KMS-11 (cell line): ENCODE measurements around the gene SLC24A3.

Source experiments
- H2AFZ ChIP-seq: fragments of 200-600 bp; sonication (generic); 2 replicates; pipeline ENCODE4 v1.6.1; 2016; ENCODE audit warnings: antibody characterized with exemption, mixed run types, low read depth
- H3K27ac ChIP-seq: fragments of 200-600 bp; sonication (generic); 2 replicates; pipeline ENCODE4 v1.6.1; 2016; ENCODE audit warnings: mild to moderate bottlenecking, mixed run types
- H3K27me3 ChIP-seq: fragments of 200-600 bp; sonication (generic); 2 replicates; pipeline ENCODE4 v1.6.1; 2017; ENCODE audit warnings: mild to moderate bottlenecking, low read depth, mixed run types, moderate library complexity; ENCODE audit not compliant: insufficient read depth
- H3K36me3 ChIP-seq: fragments of 200-600 bp; sonication (generic); 2 replicates; pipeline ENCODE4 v1.6.1; 2017; ENCODE audit warnings: mild to moderate bottlenecking, mixed run types; ENCODE audit not compliant: insufficient read depth
- H3K4me1 ChIP-seq: fragments of 200-600 bp; sonication (generic); 2 replicates; pipeline ENCODE4 v1.6.1; 2016; ENCODE audit warnings: mild to moderate bottlenecking, low read depth, mixed run types; ENCODE audit not compliant: poor library complexity, severe bottlenecking
- H3K4me2 ChIP-seq: fragments of 200-600 bp; sonication (generic); 2 replicates; pipeline ENCODE4 v1.7.0; 2016; ENCODE audit warnings: mild to moderate bottlenecking, mixed run types
- H3K4me3 ChIP-seq: fragments of 200-600 bp; sonication (generic); IDR thresholded peaks from 2 replicates; pipeline ENCODE4 v1.6.1; 2017; ENCODE audit warnings: low read depth, low read length, mixed read lengths; ENCODE audit not compliant: insufficient read depth
- H3K79me2 ChIP-seq: fragments of 200-600 bp; sonication (generic); 2 replicates; pipeline ENCODE4 v1.6.1; 2016; ENCODE audit warnings: low read depth, mixed run types; ENCODE audit not compliant: insufficient read depth
- H3K9ac ChIP-seq: fragments of 200-600 bp; sonication (generic); 2 replicates; pipeline ENCODE4 v1.6.1; 2016; ENCODE audit warnings: mild to moderate bottlenecking, mixed run types
- H4K20me1 ChIP-seq: fragments of 200-600 bp; sonication (generic); 2 replicates; pipeline ENCODE4 v1.6.1; 2016; ENCODE audit warnings: mild to moderate bottlenecking, mixed run types; ENCODE audit not compliant: insufficient read depth
- CTCF ChIP-seq: fragments of 200-600 bp; sonication (generic); conservative IDR thresholded peaks from 2 replicates; pipeline ENCODE4 v1.6.1; 2017; ENCODE audit warnings: low read depth, mild to moderate bottlenecking, antibody characterized with exemption, low read length, moderate library complexity, mixed read lengths

Gene SLC24A3

DNA sequence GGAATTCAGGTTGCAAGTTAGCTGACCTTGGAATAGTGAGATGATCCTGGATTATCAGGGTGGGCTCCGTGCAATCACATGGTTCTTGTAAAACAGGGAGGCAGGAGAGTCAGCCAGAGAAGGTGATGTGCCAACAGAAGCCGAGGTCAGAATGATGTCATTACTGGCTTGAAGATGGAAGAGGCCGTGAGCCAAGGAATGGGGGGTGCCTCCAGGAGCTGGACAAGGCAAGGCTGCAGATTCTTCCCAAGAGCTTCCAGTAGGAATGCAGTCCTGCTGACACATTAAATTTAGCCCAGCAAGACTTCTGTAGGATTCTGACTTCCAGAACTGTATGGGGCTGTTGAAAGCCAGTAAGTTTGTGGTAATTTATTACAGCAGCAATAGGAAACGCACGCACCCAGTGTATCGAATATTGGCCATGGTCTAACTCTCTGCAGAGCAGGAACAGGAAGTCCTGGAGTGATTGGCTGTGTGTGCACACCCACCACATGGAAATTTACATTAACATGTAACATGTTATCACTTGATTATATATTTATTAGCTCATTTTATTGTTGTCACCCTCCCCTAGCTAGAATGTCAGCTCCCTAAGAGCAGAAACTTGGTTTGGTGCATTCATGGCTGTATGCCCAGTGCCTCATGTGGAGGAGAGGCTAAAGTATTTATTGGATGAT, 19.1 kb downstream of the SLC24A3 start:
- H4K20me1 ChIP-seq: no peaks in the 10 kb centered on the region
- no peaks in the 10 kb centered on the region for H3K27me3 ChIP-seq
- H3K4me2 ChIP-seq: no peak overlapping the region
- H3K79me2 ChIP-seq: no peaks in the 10 kb centered on the region
- H3K27ac ChIP-seq: no peak overlapping the region
- no peak overlapping the region for H2AFZ ChIP-seq
- H3K9ac ChIP-seq: no peak overlapping the region
- no peak overlapping the region for H3K4me3 ChIP-seq
- H3K36me3 ChIP-seq: no peaks in the 10 kb centered on the region
- TF ChIP-seq CTCF: no peak
- H3K4me1 ChIP-seq: no peaks in the 10 kb centered on the region

DNA sequence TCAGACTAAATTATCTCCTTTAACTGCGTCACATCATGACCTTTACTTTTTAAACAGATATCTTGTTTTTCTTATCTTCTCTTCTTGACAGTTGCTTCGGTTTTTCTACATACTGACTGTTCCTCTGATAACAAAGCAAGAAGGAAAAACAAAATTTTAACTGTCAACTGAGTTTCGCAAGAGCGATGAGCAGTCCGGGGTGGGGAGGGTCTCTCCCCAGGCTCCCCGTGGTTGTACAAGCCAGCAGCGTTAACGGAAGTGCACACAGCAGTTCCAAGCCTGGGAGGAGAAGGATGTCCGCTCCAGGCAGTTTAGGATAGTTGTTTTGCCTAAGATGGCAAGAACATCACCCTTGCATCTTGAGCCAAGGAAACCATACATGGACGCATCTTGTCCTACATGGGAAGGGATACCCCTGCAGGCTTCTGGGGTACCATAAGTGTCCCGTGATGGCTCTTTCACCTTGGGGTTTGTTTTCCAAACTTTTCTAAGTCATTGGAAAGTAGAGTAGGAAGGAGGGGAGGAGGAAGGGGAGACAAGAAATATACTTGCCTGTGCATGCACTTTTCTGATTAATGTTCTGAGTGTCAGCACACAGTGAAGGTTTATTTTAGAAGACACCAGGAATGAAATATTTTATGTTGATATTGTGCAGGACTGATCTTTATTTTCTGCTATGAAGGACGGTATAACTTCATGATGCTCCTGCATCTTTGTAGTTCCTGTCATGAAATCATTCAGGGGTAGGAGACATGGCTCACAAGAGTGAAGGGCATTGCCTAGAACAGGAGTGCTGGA, 20.8 kb downstream of the SLC24A3 start:
- Histone ChIP-seq H3K79me2 (no peaks in the 10 kb centered on the region), H3K4me2 (no peak overlapping the region), H3K27me3 (no peaks in the 10 kb centered on the region), H4K20me1 (no peaks in the 10 kb centered on the region), H2AFZ (no peak overlapping the region), H3K27ac (no peak overlapping the region), H3K9ac (no peak overlapping the region), H3K4me3 (no peak overlapping the region), H3K4me1 (no peaks in the 10 kb centered on the region), H3K36me3 (no peaks in the 10 kb centered on the region)
- TF ChIP-seq CTCF: no peak

DNA sequence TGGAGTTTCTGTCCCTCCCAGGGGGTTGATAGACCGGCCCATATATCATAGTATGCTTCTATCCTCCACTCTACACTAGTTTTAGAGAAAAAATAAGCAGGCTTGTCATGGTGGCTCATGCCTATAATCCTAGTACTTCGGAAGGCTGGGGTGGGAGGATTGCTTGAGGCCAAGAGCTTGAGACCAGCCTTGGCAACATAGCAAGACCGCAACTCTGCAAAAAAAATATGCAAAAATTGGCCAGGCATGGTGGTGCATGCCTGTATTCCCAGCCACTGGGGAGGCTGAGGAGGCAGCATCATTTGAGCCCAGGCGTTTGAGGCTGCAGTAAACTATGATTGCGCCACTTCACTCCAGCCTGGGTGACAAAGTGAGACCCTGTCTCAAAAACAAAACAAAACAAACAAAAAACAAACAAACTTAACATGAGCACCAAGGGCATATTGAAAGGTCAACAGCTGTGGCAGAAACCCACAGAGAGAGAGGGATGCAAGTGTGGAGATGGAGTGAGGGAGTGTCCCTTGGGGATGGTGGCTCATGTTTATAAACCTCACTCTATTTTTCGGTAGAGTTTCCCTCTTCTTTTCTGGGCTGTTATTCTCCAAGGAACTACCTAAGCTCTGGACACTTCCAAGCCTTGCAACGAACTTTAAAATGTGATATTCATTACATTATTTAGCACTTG, 24.1 kb downstream of the SLC24A3 start:
- H3K4me2 ChIP-seq: no peak overlapping the region
- H3K9ac ChIP-seq: no peak overlapping the region
- H3K36me3 ChIP-seq: no peaks in the 10 kb centered on the region
- H3K79me2 ChIP-seq: no peaks in the 10 kb centered on the region
- H4K20me1 ChIP-seq: no peaks in the 10 kb centered on the region
- H2AFZ ChIP-seq: no peak overlapping the region
- H3K4me3 ChIP-seq: no peak overlapping the region
- no peaks in the 10 kb centered on the region for H3K4me1 ChIP-seq
- TF ChIP-seq CTCF: no peak
- no peak overlapping the region for H3K27ac ChIP-seq
- no peaks in the 10 kb centered on the region for H3K27me3 ChIP-seq

DNA sequence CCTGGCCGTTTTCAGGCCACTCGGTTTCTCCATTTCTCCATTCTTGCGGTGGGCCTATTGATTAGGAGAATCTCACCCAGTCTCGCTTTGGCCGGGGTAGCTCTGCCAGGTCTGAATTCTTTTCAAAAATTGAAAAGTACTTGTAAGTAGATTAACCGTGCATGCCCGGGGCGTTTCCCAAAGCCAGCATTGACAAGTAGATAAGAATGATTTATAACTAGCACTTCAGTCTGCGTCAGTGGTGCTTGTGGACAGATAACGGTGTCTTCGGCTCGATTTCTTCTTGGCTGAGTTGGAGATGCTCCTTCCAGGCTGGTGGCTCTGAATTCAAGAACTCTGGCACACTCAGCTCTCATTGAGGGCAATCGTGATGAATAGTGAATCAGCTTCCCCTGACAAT, 29.0 kb downstream of the SLC24A3 start:
- no peak for TF ChIP-seq CTCF
- Histone ChIP-seq H3K4me3 (no peak overlapping the region), H3K36me3 (no peaks in the 10 kb centered on the region)

More for the DNA sequence above, 29.0 kb downstream of the SLC24A3 start:
- Histone ChIP-seq H3K9ac (no peak overlapping the region), H2AFZ (no peak overlapping the region), H3K4me2 (no peak overlapping the region), H3K27ac (no peak overlapping the region), H3K4me1 (no peaks in the 10 kb centered on the region), H3K27me3 (no peaks in the 10 kb centered on the region), H3K79me2 (no peaks in the 10 kb centered on the region), H4K20me1 (no peaks in the 10 kb centered on the region)
